Ramos (cell line): ENCODE measurements around the gene B9D2.
"Not testable (repeated sequence)": the region's sequence is repeated elsewhere in the genome, so short reads cannot be mapped to it uniquely, and the experiment has no call there.

Experiments
- in situ Hi-C: fragments of 300-500 bp; cut with MboI; formaldehyde crosslinking; loops from one replicate; pipeline ENCODE4 v1.14.3; 2022; ENCODE audit warnings: low sequenced_read_pairs; ENCODE audit not compliant: unreplicated experiment

The B9D2 gene

DNA sequence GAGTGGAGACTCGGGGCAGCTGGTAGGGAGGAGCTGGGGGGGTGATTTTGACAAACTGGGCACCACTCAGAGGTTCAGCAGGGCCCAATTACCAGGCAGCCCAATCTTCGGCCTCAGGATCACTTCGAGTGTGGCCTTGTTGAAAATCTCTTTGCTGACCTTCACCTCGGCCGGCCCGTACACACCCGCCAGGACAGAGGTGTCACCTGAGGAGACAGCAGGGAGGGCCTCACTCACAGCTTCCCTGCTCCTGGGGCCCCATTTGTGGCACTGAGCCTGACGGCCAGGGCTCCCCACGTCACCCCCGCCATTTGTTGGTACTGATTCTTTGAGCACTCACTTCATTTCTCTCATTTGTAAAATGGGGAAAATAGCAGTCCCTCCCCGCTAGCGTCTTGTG lies 28.8 kb upstream of the B9D2 start:
- in situ Hi-C loops = no loop called here

- in situ Hi-C loops = no loop called here
These were observed 27.7 kb upstream of the B9D2 start for GRCh38 chr19:41391618-41392017.

DNA sequence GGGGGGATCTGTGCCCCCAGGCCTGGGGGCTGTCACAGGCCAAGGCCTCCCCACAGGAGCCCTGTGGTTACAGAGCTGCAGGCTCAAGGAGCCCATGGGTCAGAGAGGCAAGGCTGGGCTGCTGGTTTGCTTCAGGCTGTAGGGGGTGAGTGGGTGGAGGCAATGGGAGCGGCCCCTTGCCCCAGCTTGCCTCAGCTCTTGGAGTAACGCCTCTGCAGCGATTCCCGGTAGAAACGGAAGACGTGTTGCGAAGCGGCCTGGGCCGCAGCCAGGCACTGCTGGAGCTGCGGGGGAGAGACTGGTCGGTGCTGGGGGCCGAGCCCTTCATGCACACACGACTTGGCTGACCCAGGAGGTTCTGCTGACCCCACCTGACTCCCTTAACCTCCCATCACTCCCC lies 22.5 kb upstream of the B9D2 start:
- in situ Hi-C loops = no loop called here

GRCh38 chr19:41384351-41384750 lies 20.4 kb upstream of the B9D2 start:
- in situ Hi-C loops = no loop called here

DNA sequence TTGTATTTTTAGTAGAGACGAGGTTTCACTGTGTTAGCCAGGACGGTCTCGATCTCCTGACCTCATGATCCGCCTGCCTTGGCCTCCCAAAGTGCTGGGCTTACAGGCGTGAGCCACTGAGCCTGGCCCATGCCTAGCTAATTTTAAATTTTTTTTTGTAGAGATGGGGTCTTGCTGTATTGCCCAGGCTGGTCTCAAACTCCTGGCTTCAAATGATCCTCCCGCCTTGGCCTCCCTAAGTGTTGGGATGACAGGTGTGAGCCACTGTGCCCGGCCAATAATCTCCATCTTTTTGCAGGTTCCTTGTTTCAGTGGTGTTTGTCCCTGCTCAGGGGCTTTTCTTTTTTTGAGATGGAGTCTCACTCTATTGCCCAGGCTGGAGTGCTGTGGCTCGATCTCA lies 17.6 kb upstream of the B9D2 start:
- in situ Hi-C loops = not testable (repeated sequence)

- in situ Hi-C loops = no loop called here
These were observed 14.2 kb upstream of the B9D2 start for GRCh38 chr19:41377977-41378709.

- in situ Hi-C loops = no loop called here
These were observed 13.0 kb upstream of the B9D2 start for GRCh38 chr19:41376998-41377365.

DNA sequence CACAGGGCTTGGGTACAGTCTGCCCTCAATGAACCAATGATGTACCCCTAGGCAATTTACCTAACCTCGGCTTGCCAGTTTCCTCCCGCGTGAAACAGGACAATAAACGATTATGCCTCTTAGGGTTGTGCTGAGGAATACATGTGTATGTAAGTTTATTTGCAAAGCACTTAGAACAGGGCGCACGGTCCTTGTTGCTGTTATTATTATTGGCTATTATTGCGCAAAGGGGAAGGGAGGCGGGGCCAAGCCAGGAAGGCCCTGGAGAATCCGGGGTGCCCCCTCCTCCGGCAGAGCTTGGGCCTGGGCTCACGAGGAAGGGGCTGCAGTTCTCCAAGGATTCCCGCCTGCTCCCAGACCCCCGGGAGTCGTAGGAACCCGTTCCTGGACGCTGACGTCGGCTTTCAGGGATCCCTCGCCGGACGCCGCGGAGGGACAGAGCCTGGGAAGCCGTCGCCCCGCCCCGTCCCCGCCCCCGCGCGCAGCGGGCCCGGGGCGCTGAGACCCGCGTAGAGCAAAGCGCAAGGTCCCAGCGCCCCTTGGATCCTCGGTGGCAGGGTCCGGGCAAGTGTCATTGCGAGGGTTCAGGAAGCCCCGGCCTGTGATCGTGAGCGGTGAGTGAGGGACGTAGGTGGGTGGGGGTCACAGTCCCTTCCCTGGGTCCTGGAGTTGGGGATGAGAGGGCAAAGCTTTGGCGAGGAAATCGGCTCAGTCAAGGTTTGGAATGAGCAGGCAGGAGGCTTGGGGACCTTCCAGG lies 12.5 kb upstream of the B9D2 start, which contains the start of gene TMEM91:
Gene TMEM91, plus strand, starts transcription at position 293 of the 757 bp plus-strand sequence. CDS start 1,777 bp downstream, outside the sequence.
- in situ Hi-C loops = no loop called here

- in situ Hi-C loops = no loop called here
These were observed 10.0 kb upstream of the B9D2 start for GRCh38 chr19:41373993-41374392.

DNA sequence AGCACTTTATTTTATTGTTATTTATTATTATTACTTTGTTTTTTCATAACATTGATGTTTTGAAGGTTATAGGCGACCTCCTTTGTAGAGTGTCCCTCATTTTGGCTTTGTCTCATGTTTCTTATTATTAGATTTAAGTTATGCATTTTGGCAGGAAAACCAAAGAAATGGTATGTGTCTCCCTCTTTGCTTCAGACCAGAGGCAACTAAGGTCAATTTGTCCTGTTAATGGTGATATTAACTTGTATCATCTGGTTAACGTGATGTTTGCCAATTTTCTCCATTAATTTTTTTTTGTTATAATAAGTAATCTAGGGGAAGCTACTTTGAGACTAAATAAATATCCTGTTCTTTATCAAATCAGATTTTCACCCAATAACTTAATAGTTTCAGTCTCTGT lies 8.6 kb upstream of the B9D2 start:
- in situ Hi-C loops = no loop called here

DNA sequence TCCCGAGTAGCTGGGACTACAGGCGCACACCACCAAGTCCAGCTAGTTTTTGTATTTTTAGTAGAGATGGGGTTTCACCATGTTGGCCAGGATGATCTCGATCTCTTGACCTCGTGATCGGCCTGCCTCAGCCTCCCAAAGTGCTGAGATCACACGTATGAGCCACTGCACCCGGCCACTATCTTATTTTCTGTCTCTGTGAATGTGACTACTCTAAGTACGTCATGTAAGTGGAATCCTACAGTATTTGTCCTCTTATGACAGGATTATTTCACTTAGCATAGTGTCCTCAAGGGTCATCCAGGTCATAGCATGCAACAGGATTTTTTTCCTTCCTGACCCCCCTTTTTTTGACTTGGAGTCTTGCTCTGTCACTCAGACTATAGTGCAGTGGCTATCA lies 7.6 kb upstream of the B9D2 start:
- in situ Hi-C loops = no loop called here

GRCh38 chr19:41371119-41371518 lies 7.2 kb upstream of the B9D2 start:
- in situ Hi-C loops = not testable (repeated sequence)

DNA sequence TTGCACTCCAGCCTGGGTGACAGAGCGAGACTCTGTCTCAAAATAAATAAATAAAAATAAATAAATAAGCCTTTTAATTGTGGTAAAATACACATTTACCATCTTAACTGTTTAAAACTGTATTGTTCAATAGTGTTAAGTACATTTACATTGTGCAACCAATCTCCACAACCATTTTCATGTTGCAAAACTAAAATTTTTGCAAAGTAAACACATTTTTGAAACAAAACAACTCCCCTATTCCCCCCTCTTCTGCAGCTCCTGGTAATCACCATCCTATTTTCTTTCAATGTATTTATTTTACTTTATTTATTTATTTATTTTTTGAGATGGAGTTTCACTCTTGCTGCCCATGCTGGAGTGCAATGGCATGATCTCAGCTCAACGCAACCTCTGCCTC lies 5.8 kb upstream of the B9D2 start:
- in situ Hi-C loops = no loop called here

DNA sequence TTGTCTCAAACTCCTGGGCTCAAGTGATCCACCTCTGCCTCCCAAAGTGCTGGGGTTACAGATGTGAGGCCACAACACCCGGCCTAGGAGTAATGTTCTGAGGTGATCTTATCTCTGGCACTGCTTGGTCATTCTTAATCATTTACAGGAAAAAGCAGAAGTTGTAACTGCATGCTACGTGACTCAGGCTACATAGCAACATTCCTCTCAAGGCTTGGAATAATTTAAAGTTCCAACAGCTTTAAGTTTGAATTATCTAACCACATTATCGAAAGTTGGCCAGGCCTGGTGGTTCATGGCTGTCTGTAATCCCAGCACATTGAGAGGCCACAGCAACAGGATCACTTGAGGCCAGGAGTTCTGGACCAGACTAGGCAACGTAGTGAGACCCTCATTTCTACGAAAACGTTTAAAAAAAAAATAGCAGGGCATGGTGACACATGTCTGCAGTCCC lies 3.9 kb upstream of the B9D2 start:
- in situ Hi-C loops = no loop called here

DNA sequence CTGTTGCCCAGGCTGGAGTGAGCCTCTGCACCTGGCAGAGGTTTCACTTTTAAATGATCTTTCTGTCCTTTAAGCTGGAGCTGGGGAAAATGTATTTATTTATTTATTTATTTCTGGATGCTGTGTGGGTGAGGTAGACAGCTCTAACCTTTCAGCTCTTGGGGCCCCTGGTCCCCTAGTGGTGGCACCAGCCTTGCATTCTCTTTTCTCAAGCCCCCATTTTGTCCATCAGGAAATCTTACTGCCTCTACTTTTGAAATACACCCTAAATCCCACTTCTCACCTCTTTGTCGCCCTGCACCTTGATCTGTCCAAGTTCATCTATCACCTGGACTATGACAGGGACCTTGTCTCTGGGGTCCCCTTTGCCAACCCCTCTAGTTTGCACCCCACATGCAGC lies 2.1 kb upstream of the B9D2 start:
- in situ Hi-C loops = no loop called here

DNA sequence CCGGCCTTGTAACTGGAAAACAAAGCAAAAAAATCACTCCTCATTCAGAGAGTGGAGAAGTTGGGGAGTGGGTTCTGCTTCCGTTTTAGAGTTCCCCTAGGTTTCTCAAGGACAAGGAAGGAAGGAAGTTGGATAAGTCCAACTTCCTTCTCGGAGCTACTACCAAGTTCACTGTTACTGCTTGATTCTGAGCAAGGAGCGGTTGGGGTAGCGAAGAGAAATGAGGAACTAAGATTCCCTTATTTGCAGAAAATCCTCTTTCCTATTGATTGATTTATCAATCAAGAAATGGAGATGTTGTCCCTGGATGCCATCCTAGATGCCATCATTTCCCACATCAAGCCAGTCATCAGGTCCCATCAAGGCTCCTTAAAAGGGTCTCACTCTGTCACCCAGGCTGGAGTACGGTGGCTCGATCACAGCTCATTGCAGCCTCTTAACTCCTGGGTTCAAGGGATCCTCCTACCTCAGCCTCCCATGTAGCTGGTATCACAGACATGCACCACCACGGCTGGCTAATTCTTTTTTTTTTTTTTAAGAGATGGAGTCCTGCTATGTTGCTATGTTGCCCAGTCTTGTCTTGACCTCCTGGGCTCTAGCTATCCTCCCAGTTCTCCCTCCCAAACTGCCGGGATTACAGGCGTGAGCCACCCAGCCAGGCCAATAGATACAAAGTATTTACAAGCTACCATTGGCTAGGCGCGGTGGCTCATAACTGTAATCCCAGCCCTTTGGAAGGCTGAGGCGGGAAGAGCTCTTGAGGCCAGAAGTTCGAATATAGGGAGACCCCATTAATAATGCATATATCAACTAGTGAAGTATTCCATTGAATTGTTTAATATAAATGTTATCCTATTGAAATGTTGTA lies 809 bp upstream of the B9D2 start:
- in situ Hi-C loops = no loop called here

- in situ Hi-C loops = no loop called here
These were observed 587 bp downstream of the B9D2 start for GRCh38 chr19:41363371-41363752.

GRCh38 chr19:41362143-41362847 lies 1.7 kb downstream of the B9D2 start:
- in situ Hi-C loops = no loop called here

- in situ Hi-C loops = no loop called here
These were observed 4.2 kb downstream of the B9D2 start for GRCh38 chr19:41359741-41360140.

DNA sequence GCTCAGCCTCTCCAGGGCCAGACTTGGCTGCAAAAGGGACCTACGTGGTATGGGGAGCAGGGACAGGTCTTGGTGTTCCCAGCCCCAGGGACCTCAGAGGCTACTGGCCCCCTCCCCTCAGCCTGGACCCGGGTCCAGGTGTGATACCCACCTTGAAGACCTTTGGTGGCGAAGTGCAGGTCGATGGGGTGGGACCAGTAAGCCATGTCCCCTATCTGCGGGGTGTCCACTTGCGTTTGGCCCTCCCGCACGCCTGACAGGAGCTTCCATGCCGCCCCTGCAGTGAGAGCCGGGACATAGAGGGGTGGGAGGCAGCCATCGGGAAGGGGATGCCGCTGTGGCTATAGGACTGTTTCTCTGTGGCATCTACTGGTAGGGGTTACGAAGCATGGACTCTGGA lies 6.2 kb downstream of the B9D2 start:
- in situ Hi-C loops = no loop called here
